Mesothelial cell of epicardium (in vitro differentiated cells): ENCODE data around the gene TBATA. TPM values are rescaled to one million over a fixed set of nuclear protein-coding genes. Genes with fewer than 3 reads are reported as not detected.
"Not testable (repeated sequence)": the region's sequence is repeated elsewhere in the genome, so short reads cannot be mapped to it uniquely, and the experiment has no call there.

Source experiments
- DNase-seq, 2 experiments: peaks; one replicate each; pipeline ENCODE4 v3.0.0; 2021; ENCODE audit warnings: low spot score in 2 of 2; ENCODE audit not compliant: unreplicated experiment in 2 of 2
- H3K27ac Mint-ChIP-seq: 2 replicates; pipeline ENCODE4 v1.8.0; 2021; ENCODE audit warnings: mixed read lengths
- H3K27me3 Mint-ChIP-seq: 2 replicates; pipeline ENCODE4 v1.8.0; 2021; ENCODE audit warnings: low read depth, mixed read lengths
- H3K36me3 Mint-ChIP-seq: 2 replicates; pipeline ENCODE4 v1.8.0; 2021; ENCODE audit warnings: mixed read lengths
- H3K4me1 Mint-ChIP-seq: 2 replicates; pipeline ENCODE4 v1.8.0; 2021; ENCODE audit warnings: mixed read lengths
- H3K4me3 Mint-ChIP-seq: 2 replicates; pipeline ENCODE4 v1.8.0; 2021; ENCODE audit warnings: mild to moderate bottlenecking, moderate library complexity, mixed read lengths
- H3K9me3 Mint-ChIP-seq: 2 replicates; pipeline ENCODE4 v1.8.0; 2021; ENCODE audit warnings: mixed read lengths
- total RNA-seq: library from RNA; stranded (reverse); gene quantifications from 3 replicates; pipeline ENCODE4 v1.2.1, GENCODE V29; 2021
- TF ChIP-seq, protein P1 (sequence below): fragments of 200-600 bp; sonication (generic); IDR thresholded peaks from one replicate; pipeline ENCODE4 v1.5.0; 2021; ENCODE audit warnings: antibody characterized with exemption; ENCODE audit not compliant: unreplicated experiment

The TBATA gene
- total RNA-seq, 1 donor from 2014 or later: not detected

DNA sequence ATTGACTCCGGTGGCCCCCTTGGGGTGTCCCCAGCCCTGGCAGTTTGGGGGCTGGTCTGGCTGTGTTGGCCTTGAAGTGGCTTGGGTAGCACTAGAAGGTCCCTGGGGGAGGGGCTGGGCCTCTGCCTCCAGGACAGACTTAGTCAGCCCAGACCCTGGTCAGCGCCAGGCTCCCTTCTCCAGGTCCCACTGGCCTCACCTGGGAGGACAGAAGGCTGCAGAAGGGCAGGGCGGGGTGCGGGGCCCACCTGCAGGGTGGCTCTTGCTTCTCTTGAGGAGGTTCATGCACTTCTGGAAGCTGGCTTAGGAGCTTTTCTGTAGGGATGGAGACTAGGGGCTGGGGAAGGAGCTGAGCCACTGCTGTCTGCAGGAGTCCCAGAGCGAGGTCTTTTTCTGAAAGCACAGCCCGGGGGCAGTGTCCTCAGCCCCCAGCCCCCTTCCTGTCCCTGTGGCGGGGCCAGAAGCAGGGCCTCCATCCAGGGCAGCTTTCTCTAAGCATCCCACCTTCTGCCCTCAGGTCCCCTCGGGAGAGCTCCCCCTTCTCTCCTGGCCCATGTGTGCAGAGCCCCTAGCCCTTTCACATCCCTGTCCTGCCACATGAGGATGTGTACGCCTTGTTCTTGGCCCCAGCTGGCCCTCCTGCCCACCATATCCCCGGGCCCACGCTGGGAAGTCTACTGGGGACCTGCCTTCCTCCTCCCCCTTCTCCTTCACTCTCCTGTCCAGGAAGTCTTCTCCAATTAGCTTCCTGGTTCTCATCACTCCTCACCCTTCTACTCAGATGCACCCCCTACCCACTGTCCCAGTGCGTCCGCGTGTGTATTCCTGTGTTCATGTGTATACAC lies 11.0 kb downstream of the TBATA start:
- peak in 1 of 2 experiments; percentile 28 for DNase-seq
- H3K27me3 Mint-ChIP-seq: no peaks in the 10 kb centered on the region
- no peak overlapping the region for H3K4me3 Mint-ChIP-seq
- no peaks in the 10 kb centered on the region for H3K36me3 Mint-ChIP-seq
- no peaks in the 10 kb centered on the region for H3K9me3 Mint-ChIP-seq
- TF ChIP-seq, protein P1, sequence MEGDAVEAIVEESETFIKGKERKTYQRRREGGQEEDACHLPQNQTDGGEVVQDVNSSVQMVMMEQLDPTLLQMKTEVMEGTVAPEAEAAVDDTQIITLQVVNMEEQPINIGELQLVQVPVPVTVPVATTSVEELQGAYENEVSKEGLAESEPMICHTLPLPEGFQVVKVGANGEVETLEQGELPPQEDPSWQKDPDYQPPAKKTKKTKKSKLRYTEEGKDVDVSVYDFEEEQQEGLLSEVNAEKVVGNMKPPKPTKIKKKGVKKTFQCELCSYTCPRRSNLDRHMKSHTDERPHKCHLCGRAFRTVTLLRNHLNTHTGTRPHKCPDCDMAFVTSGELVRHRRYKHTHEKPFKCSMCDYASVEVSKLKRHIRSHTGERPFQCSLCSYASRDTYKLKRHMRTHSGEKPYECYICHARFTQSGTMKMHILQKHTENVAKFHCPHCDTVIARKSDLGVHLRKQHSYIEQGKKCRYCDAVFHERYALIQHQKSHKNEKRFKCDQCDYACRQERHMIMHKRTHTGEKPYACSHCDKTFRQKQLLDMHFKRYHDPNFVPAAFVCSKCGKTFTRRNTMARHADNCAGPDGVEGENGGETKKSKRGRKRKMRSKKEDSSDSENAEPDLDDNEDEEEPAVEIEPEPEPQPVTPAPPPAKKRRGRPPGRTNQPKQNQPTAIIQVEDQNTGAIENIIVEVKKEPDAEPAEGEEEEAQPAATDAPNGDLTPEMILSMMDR: no peak
- H3K27ac Mint-ChIP-seq: no peak overlapping the region
- no peaks in the 10 kb centered on the region for H3K4me1 Mint-ChIP-seq

DNA sequence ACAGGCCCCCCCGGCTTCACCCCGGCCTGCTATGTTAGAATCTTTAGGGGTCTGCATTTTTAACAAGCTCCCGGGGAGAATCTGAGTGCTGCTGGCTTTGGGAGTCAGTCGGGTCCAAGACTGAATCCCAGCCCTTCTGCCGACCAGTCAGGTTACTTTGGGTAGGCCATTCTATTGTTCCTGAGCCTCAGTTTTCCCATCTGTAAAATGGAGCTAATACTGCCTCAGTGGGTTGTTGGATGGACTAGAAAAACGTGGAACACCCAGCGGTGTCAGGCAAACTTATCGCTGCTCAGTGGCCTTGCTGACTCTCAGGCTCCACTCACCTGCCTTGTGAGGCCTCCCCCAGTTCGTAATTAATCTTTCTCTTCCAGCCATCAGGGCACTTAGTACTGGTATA lies 11.7 kb downstream of the TBATA start:
- Mint-ChIP-seq H3K27me3 (no peaks in the 10 kb centered on the region), H3K9me3 (no peaks in the 10 kb centered on the region), H3K36me3 (no peaks in the 10 kb centered on the region), H3K4me1 (no peaks in the 10 kb centered on the region), H3K27ac (no peak overlapping the region), H3K4me3 (no peak overlapping the region)
- peak in 1 of 2 experiments; percentile 29 for DNase-seq
- TF ChIP-seq, protein P1: no peak

DNA sequence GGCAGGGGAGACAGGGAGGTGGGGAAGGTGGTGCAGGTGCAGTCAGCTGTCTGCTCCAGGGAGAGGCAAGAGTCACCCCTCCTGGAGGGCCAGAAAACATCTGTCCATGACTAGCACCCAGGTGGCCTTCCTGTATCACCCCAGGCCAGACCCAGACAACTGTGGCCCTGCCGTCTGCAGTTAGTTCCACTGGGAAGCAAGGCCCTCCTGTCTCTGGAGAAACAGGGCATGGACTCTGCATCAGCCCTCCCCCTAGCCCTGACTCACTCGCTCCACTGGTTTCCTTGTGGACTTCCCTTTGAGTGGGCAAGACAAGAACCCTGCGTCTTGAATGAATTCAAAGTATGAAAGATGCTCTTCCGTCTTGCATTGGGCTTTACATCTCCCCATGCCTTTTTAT lies 12.6 kb downstream of the TBATA start:
- H3K4me1 Mint-ChIP-seq: no peaks in the 10 kb centered on the region
- no peaks in the 10 kb centered on the region for H3K9me3 Mint-ChIP-seq
- H3K4me3 Mint-ChIP-seq: no peak overlapping the region
- peak in 1 of 2 experiments; percentile 29 for DNase-seq
- TF ChIP-seq, protein P1: no peak
- H3K27ac Mint-ChIP-seq: no peak overlapping the region
- H3K27me3 Mint-ChIP-seq: peaks cover 2% of the 10 kb centered on the region
- H3K36me3 Mint-ChIP-seq: no peaks in the 10 kb centered on the region

DNA sequence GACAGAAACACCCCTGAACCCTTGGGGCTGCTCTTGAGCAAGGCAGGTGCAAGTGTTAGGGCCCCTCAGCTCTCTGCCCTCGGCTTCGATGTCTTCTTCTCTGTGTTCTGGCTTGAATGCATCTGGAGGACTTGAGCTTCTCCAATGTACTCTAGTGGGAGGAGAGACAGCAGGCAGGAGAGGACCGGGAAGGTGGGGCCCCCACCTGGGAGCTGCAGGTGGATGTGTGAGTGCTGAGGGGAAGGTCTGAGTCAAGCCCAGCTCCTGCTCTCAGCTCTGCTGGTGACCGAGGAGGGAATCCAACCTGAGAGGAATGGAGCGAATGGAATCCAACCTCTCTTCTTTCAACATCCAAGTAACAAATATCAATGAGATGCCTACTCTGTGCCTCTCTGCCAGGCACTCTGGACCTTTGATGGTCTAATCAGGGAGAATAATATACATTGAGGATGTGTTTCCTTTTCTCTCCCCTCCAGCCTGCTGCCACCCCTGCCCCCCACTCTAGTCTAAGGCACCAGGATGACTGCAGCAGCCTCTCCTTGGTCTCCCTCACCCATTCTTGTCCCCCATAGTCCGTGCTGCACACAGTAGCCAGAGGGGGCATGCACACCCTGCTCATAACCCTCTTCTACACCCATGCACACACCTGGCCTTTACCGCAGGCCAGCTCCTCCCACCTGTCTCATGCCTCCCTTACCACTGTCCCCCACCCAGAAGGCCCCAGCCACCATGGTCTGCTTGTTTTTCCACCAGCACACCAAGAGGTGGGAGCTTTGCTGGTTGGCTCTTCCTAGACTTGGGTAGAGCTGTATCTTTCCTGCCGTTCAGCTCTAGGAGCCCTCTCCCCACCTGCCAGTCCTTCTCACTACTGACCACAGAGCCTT lies 13.6 kb downstream of the TBATA start:
- DNase-seq: peak in 1 of 2 experiments; percentile 27
- no peaks in the 10 kb centered on the region for H3K4me1 Mint-ChIP-seq
- H3K27me3 Mint-ChIP-seq: peaks cover 2% of the 10 kb centered on the region
- H3K9me3 Mint-ChIP-seq: peaks cover 5% of the 10 kb centered on the region
- H3K36me3 Mint-ChIP-seq: no peaks in the 10 kb centered on the region
- TF ChIP-seq, protein P1: no peak
- no peak overlapping the region for H3K27ac Mint-ChIP-seq
- H3K4me3 Mint-ChIP-seq: no peak overlapping the region

DNA sequence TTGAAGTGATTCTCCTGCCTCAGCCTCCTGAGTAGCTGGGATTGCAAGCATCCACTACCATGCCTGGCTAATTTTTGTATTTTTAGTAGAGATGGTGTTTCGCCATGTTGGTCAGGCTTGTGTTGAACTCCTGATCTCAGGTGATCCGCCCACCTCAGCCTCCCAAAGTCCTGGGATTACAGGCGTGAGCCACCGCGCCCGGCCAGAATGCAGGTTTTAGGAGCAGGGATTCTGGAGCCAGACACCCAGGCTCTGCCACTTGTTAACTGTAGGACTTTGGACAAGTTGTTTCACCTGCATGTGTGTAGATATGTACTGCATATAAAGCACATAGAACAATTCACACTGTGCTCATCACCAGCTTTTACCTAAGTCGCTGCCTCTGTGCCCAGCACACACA lies 14.7 kb downstream of the TBATA start:
- not testable (repeated sequence) for H3K4me3 Mint-ChIP-seq, H3K27ac Mint-ChIP-seq, H3K9me3 Mint-ChIP-seq, H3K36me3 Mint-ChIP-seq, H3K4me1 Mint-ChIP-seq, H3K27me3 Mint-ChIP-seq
- peak in 1 of 2 experiments; percentile 10 for DNase-seq

DNA sequence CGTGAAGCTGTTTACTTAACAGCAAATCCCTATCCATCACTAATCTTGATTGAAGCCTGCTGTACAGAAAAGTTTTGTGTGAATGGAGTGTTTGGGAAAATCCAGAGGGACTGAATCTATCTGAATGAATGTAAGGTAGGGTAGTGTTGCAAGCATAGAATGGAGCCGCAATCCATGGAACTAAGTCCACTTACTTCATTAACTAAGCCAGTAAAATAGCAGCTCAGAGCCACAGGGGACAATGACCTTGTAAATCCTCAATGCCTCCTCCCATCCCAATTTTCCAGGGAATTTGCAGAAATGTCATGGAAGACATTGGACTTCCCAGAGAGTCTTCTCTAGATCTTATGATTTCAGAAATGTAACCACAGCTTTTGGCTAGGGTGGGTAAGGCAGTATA lies 15.2 kb downstream of the TBATA start:
- DNase-seq: peak in 1 of 2 experiments; percentile 6
- Mint-ChIP-seq H3K9me3 (peaks cover 14% of the 10 kb centered on the region), H3K4me3 (no peak overlapping the region), H3K4me1 (no peaks in the 10 kb centered on the region), H3K36me3 (no peaks in the 10 kb centered on the region), H3K27ac (no peak overlapping the region), H3K27me3 (peaks cover 2% of the 10 kb centered on the region)
- TF ChIP-seq, protein P1: no peak
